K562 (cell line): ENCODE data around the gene PRKG1. TPM values are rescaled to one million over a fixed set of nuclear protein-coding genes. Genes with fewer than 3 reads are reported as not detected.

Experiments
- ATAC-seq: fragments of 200-7000 bp; cut with Tn5 transposase; 3 replicates; pipeline ENCODE4 v1.9.1; 2020; ENCODE audit warnings: moderate library complexity
- BruUV-seq: library from RNA; stranded (reverse); fragments of 400-500 nt; replicated peaks from 2 replicates; lab custom pipeline; 2021; lab: Mats Ljungman, UMichigan
- CTCF ChIA-PET: fragments of 300-600 bp; formaldehyde crosslinking; extraction: SDS; loops from one replicate; lab custom pipeline; 2021; ENCODE audit warnings: low intra/inter-chr PET ratio; lab: Yijun Ruan, JAX
- POLR2A ChIA-PET: fragments of 300-600, 350-650 bp; sonication (Branson Sonifier 250); formaldehyde crosslinking; extraction: SDS; loops from one replicate; lab custom pipeline; 2021; ENCODE audit warnings: antibody characterized with exemption, inconsistent platforms; lab: Yijun Ruan, JAX
- DNase-seq, 4 experiments: peaks; one replicate each; pipeline versions ENCODE4 v3.0.0 to v3.0.0-alpha.2; 2011 to 2018; ENCODE audit warnings: low spot score in 3 of 4, mixed read lengths in 3 of 4; ENCODE audit errors: extremely low read depth in 1 of 4
- FAIRE-seq: peaks from 2 replicates; lab custom pipeline; 2011; peaks lifted over from hg19 to GRCh38; lab: Jason Lieb, UNC
- H2AFZ ChIP-seq: 2 replicates; pipeline ENCODE4 v1.6.0; 2011; ENCODE audit warnings: low read depth, low read length, control low read depth, inconsistent platforms
- H3K27ac ChIP-seq: fragments of 200-600 bp; 3 replicates; pipeline ENCODE4 v1.8.0; 2011; ENCODE audit warnings: low read depth, mild to moderate bottlenecking, control low read depth, inconsistent platforms, low read length, moderate library complexity, mixed read lengths; ENCODE audit errors: extremely low read depth
- H3K27me3 ChIP-seq, 2 experiments: fragments of 300-600 bp in 1 of 2; 2 replicates in 1 of 2; 3 replicates in 1 of 2; pipeline versions ENCODE4 v1.6.0 to v1.8.0; 2011; ENCODE audit warnings: inconsistent platforms in 2 of 2, low read length in 2 of 2, mild to moderate bottlenecking in 1 of 2, mixed read lengths in 1 of 2, moderate library complexity in 1 of 2; ENCODE audit not compliant: control insufficient read depth in 2 of 2, insufficient read depth in 2 of 2
- H3K36me3 ChIP-seq: fragments of 300-600 bp; 3 replicates; pipeline ENCODE4 v1.8.0; 2011; ENCODE audit warnings: mild to moderate bottlenecking, low read length, inconsistent platforms; ENCODE audit not compliant: control insufficient read depth, insufficient read depth
- H3K4me1 ChIP-seq, 2 experiments: fragments of 200-600 bp in 1 of 2; replicated peaks in 1 of 2; 2 replicates in 1 of 2; 3 replicates in 1 of 2; pipeline versions ENCODE4 v1.5.1 to v1.8.0; 2011; ENCODE audit warnings: inconsistent platforms in 2 of 2, low read length in 2 of 2, mild to moderate bottlenecking in 1 of 2, mixed read lengths in 1 of 2, moderate library complexity in 1 of 2; ENCODE audit not compliant: control insufficient read depth in 2 of 2, insufficient read depth in 2 of 2
- H3K4me2 ChIP-seq: 2 replicates; pipeline ENCODE4 v1.6.1; 2011; ENCODE audit warnings: low read length, control low read depth, inconsistent platforms, mixed read lengths; ENCODE audit not compliant: insufficient read depth
- H3K4me3 ChIP-seq: fragments of 200-600 bp; sonication (generic), shearing (Covaris generic); 2 replicates; pipeline ENCODE4 v1.5.1; 2016; ENCODE audit warnings: control low read depth, inconsistent platforms
- H3K79me2 ChIP-seq: fragments of 200-600 bp; 3 replicates; pipeline ENCODE4 v1.8.0; 2011; ENCODE audit warnings: low read length, inconsistent platforms; ENCODE audit not compliant: control insufficient read depth, insufficient read depth
- H3K9ac ChIP-seq, 2 experiments: 2 replicates each; pipeline versions ENCODE4 v1.6.0 to v1.6.1; 2011; ENCODE audit warnings: low read depth in 2 of 2, low read length in 2 of 2, control low read depth in 1 of 2, inconsistent platforms in 1 of 2, mild to moderate bottlenecking in 1 of 2, mixed read lengths in 1 of 2; ENCODE audit not compliant: insufficient read depth in 1 of 2
- H3K9me1 ChIP-seq: one replicate; pipeline ENCODE4 v1.6.0; 2011; ENCODE audit warnings: inconsistent platforms, mild to moderate bottlenecking, low read length, moderate library complexity; ENCODE audit not compliant: control insufficient read depth, insufficient read depth
- H3K9me3 ChIP-seq: replicated peaks from 2 replicates; pipeline ENCODE4 v1.5.1; 2011; ENCODE audit warnings: low read depth, low read length, inconsistent platforms; ENCODE audit not compliant: control insufficient read depth, insufficient read depth
- H4K20me1 ChIP-seq: replicated peaks from 2 replicates; pipeline ENCODE4 v1.6.1; 2011; ENCODE audit warnings: low read length, inconsistent platforms, mixed read lengths; ENCODE audit not compliant: control insufficient read depth, insufficient read depth
- CREM ChIP-seq: IDR thresholded peaks from 2 replicates; pipeline ENCODE4 v1.6.1; 2014; ENCODE audit warnings: antibody characterized with exemption, low read depth
- HLTF ChIP-seq: fragments of 450-650 bp; IDR thresholded peaks from 2 replicates; pipeline ENCODE4 v1.6.1; 2016
- JUND ChIP-seq, 2 experiments: IDR thresholded peaks; 2 replicates in 1 of 2; 3 replicates in 1 of 2; pipeline ENCODE4 v1.6.1; 2011; ENCODE audit warnings: borderline replicate concordance in 2 of 2, low read depth in 2 of 2, low read length in 2 of 2, improper control_type of control experiment in 1 of 2, missing biosample characterization in 1 of 2, missing genetic modification characterization in 1 of 2, missing genetic modification reagents in 1 of 2
- MBD1 ChIP-seq: fragments of 250-450 bp; sonication (Bioruptor Pico); IDR thresholded peaks from 2 replicates; pipeline ENCODE4 v1.8.0; 2022; ENCODE audit warnings: inconsistent platforms
- PHB ChIP-seq: fragments of 250-450 bp; sonication (Bioruptor Pico); IDR thresholded peaks from 2 replicates; pipeline ENCODE4 v1.5.0; 2021
- RBM14 ChIP-seq: fragments of 200-400 bp; formaldehyde crosslinking; IDR thresholded peaks from 2 replicates; pipeline ENCODE4 v1.6.1; 2018; ENCODE audit warnings: low read depth, mild to moderate bottlenecking, low read length, moderate library complexity, borderline replicate concordance; ENCODE audit not compliant: insufficient read depth
- RFX1 ChIP-seq: fragments of 450-650 bp; IDR thresholded peaks from 2 replicates; pipeline ENCODE4 v1.6.1; 2016; ENCODE audit warnings: mild to moderate bottlenecking, moderate library complexity
- SRSF7 ChIP-seq: fragments of 200-400 bp; formaldehyde crosslinking; optimal IDR thresholded peaks from 2 replicates; pipeline ENCODE3; 2017; ENCODE audit warnings: mild to moderate bottlenecking, low read depth, low read length
- TSC22D4 ChIP-seq: fragments of 450-650 bp; IDR thresholded peaks from 2 replicates; pipeline ENCODE4 v1.6.1; 2016; ENCODE audit warnings: missing genetic modification characterization, missing biosample characterization, control low read depth
- WHSC1 ChIP-seq: IDR thresholded peaks from one replicate; pipeline ENCODE4 v1.6.1; 2012; ENCODE audit warnings: low read length, control low read depth, inconsistent platforms
- ZNF57 ChIP-seq: fragments of 450-650 bp; formaldehyde crosslinking; IDR thresholded peaks from 2 replicates; pipeline ENCODE4 v1.4.0; 2020; ENCODE audit warnings: mild to moderate bottlenecking, moderate library complexity
- ZZZ3 ChIP-seq: fragments of 450-650 bp; IDR thresholded peaks from 2 replicates; pipeline ENCODE4 v1.6.1; 2016; ENCODE audit warnings: antibody characterized with exemption, mild to moderate bottlenecking, moderate library complexity
- WGBS: fragments of 100-300 bp; shearing (Covaris generic); methylation state at CpG from one replicate; pipeline ENCODE4 v1.1.6; 2016; ENCODE audit warnings: low coverage, mixed read lengths; ENCODE audit not compliant: insufficient coverage; ENCODE audit errors: missing lambda C conversion rate; 5-methylcytosine and 5-hydroxymethylcytosine counted together
- in situ Hi-C: fragments of 300-500 bp; cut with MboI; formaldehyde crosslinking; loops from 4 replicates; pipeline ENCODE4 v1.15.0; 2018; ENCODE audit warnings: inconsistent platforms, mixed read lengths
- intact Hi-C: fragments of 100-400 bp; cut with micrococcal nuclease; formaldehyde crosslinking; loops from 2 replicates; pipeline ENCODE4 v1.14.2; 2022
- polyA plus RNA-seq, 8 experiments: library from polyadenylated mRNA; depleted of rRNA in 4 of 8; stranded (reverse) in 5 of 8; unstranded in 3 of 8; fragments of >200 nt; fragmentation: Nextera tagmentation in 2 of 8; fragmentation: Illumina TruSeq in 1 of 8; extraction: Ambion mirVana in 2 of 8; extraction: Trizol in 1 of 8; gene quantifications; 2 replicates each; pipeline versions ENCODE4 v1.2.1 to v1.2.3, GENCODE V29; 2011 to 2014; ENCODE audit warnings: inconsistent platforms in 1 of 8, missing spikeins in 1 of 8
- total RNA-seq, 7 experiments: library from RNA; depleted of rRNA in 6 of 7; stranded (reverse); fragments of >200 nt in 6 of 7; fragmentation: Illumina TruSeq in 2 of 7; extraction: Trizol in 2 of 7; gene quantifications; 2 replicates each; pipeline versions ENCODE4 v1.2.1 to v1.2.3, GENCODE V29; 2011 to 2021; ENCODE audit warnings: low replicate concordance in 1 of 7

PRKG1 gene
- total and polyA plus RNA-seq, 9 of the 15 experiments (the other 6 are each of a cell fraction or from before 2014, with no cell fraction given) = 0.22 TPM; not detected in 8

- Histone ChIP-seq H3K27ac (no peak overlapping the region), H3K27me3 (no peaks in the 10 kb centered on the region), H2AFZ (no peak overlapping the region)
- TF ChIP-seq SRSF7 (no peak), JUND (IDR thresholded peaks at IDR 0.05; ENCODE audit: borderline replicate concordance, low read depth, low read length) (no peak), JUND (tag; IDR thresholded peaks at IDR 0.05; ENCODE audit: borderline replicate concordance, low read depth, low read length) (no peak), RFX1 (no peak), ZNF57 (CRISPR knock-in tag) (no peak), TSC22D4 (tag) (no peak), PHB (no peak), ZZZ3 (no peak), HLTF (no peak), WHSC1 (no peak), CREM (no peak), MBD1 (CRISPR knock-in tag) (no peak), RBM14 (no peak)
- TF ChIP-seq, all 486 proteins: peak for 0
- H3K4me2 ChIP-seq = no peak overlapping the region
- ChIA-PET POLR2A (no interaction called here), CTCF (no interaction called here)
- H3K36me3 ChIP-seq = no peaks in the 10 kb centered on the region
- no peak overlapping the region for H3K4me3 ChIP-seq
- FAIRE-seq = no peak
- H3K4me1 ChIP-seq = no peaks in the 10 kb centered on the region
- no peak for ATAC-seq
- H3K9ac ChIP-seq = no peak overlapping the region
- no peaks in the 10 kb centered on the region for H3K9me3 ChIP-seq
- H4K20me1 ChIP-seq = no peaks in the 10 kb centered on the region
- H3K79me2 ChIP-seq = no peaks in the 10 kb centered on the region
- intact Hi-C loops (no loop called here), in situ Hi-C loops (no loop called here)
- under 1% methylated on average over 5 of the region's 5 CpGs for WGBS
- no TSS peak for BruUV-seq
- DNase-seq = no peak
- no peaks in the 10 kb centered on the region for H3K9me1 ChIP-seq
Measured at GRCh38 chr10:51080311-51081006, 6.2 kb downstream of the PRKG1 start.
